Measurements from ENCODE around the gene GRIA4. TPM values are rescaled to one million over a fixed set of nuclear protein-coding genes. Genes with fewer than 3 reads are reported as not detected.

GRIA4 gene
- polyA plus RNA-seq, 2 of the 4 experiments (the other 2 are of a cell fraction), result not detected

DNA sequence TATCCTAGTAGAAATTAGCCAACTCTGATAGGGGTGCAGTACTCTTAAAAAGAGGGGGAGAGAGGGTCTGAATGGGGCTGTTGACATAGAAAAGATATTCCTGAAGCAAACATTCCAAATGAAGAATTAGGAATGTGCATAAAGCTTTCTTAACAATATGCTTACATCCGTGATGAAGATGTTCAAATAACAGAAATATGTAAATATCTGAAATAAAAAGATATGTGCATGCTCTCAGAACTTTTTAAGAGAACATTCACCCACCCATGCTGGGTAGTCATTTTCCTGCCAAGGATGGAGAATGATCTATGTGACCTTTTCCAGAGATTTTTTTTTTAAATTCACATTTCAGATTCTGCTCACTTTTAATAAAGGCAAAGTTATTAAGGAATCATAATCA lies 80.6 kb downstream of the GRIA4 start:
- Histone ChIP-seq H3K4me2 (no peak overlapping the region), H3K4me1 (no peaks in the 10 kb centered on the region), H3K9me3 (no peaks in the 10 kb centered on the region), H3K4me3 (no peak overlapping the region), H3K27ac (no peak overlapping the region)
- DNase-seq (ENCODE audit: low read depth in 1 of 2, low spot score in 1 of 2) (no peak), ATAC-seq (no peak), FAIRE-seq (no peak)
- POLR2A ChIA-PET, result no interaction called here
- CTCF ChIA-PET, result no interaction called here
- no peak for TF ChIP-seq HEYL (CRISPR knock-in tag; IDR thresholded peaks at IDR 0.05)
- no peak for TF ChIP-seq ATOH8 (CRISPR knock-in tag; IDR thresholded peaks at IDR 0.05; ENCODE audit: low read depth)
- no peak for TF ChIP-seq POLR2A (IDR thresholded peaks at IDR 0.05; ENCODE audit: low read length)
- no peak for TF ChIP-seq MAZ (IDR thresholded peaks at IDR 0.05; ENCODE audit: borderline replicate concordance, low read depth, low read length)
- no peak for TF ChIP-seq CBX8 (IDR thresholded peaks at IDR 0.05)
- TF ChIP-seq CHD2 (IDR thresholded peaks at IDR 0.05; ENCODE audit: low read length, partially characterized antibody), result no peak
- no peak for TF ChIP-seq MAFK (IDR thresholded peaks at IDR 0.05; ENCODE audit: partially characterized antibody)
- no peak for TF ChIP-seq HOXB5 (CRISPR knock-in tag; IDR thresholded peaks at IDR 0.05)
- TF ChIP-seq SREBF2 (IDR thresholded peaks at IDR 0.05), result no peak
- TF ChIP-seq FOSL2 (IDR thresholded peaks at IDR 0.05), result no peak
- no peak for TF ChIP-seq FOSL2 (CRISPR knock-in tag; IDR thresholded peaks at IDR 0.05)
- no peak for TF ChIP-seq KDM1A (IDR thresholded peaks at IDR 0.05; ENCODE audit: low read depth)
- no peak for TF ChIP-seq NFE2L2 (conservative IDR thresholded peaks at IDR 0.05; ENCODE audit: low read length)
- no peak for TF ChIP-seq FOSB (CRISPR knock-in tag; IDR thresholded peaks at IDR 0.05)
- WGBS (ENCODE audit: missing lambda C conversion rate), result 3% methylated on average over 1 of the region's 1 CpG

DNA sequence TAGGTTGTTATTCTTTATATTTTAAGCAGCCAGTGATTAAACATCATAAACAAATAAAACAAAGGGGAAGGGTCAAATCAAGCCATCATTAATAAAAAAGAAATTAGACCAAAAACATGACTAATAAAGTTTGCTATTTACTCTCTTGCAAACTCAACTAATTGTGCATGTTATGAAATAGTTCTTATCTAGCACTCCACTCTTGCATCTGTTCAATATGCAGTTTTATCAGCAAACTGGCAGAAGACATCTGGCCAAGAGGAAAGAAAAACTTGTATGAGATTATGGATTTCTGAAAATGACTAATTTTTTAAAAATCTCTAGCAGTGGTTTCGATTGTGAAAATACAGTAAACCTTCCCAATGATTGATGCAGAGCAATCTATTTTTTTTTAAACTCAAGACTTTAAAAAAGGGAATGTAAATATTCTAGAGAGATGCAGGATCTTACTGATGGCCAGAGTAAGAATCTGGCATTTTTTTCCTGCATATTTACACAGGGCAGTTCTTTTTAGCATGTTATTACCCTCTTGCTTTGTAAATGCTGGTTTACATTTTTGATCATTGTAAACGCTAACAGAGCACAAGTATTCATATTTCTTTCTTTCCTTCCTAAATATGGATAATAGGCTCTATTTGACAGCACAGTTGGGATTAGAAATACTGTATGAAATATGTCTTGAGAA lies 83.3 kb downstream of the GRIA4 start:
- FAIRE-seq, result no peak
- TF ChIP-seq POLR2A (IDR thresholded peaks at IDR 0.05; ENCODE audit: low read length), result no peak
- TF ChIP-seq PHF8 (IDR thresholded peaks at IDR 0.05; ENCODE audit: borderline replicate concordance, low read depth), result no peak
- TF ChIP-seq CHD2 (IDR thresholded peaks at IDR 0.05; ENCODE audit: low read length, partially characterized antibody), result no peak
- no peak for DNase-seq (ENCODE audit: low read depth in 1 of 2, low spot score in 1 of 2)
- Histone ChIP-seq H3K4me1 (no peaks in the 10 kb centered on the region), H3K4me2 (no peak overlapping the region), H3K27ac (no peak overlapping the region), H3K4me3 (no peak overlapping the region), H3K9me3 (no peaks in the 10 kb centered on the region)
- ATAC-seq, result no peak
- CTCF ChIA-PET, result no interaction called here
- POLR2A ChIA-PET, result no interaction called here
- WGBS (ENCODE audit: missing lambda C conversion rate), result 30% methylated on average over 2 of the region's 2 CpGs

DNA sequence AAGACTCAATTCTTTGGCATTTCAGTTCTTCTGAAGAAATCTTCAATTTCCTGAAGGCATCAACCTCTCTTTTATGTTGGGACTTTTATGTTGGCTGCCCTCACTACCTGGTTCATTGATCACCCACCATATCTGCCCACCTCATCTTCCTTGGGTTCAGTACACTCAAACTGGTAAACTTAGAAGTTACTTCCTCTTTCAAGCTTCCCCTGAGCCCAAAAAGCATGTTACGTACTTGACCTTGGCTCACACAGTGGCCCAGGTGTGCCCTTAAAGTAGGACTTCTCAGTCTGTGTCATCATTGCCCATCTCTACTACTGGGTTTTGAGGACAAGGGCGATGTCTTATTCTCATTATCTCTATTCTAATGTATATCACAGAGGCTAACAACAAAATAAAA lies 86.1 kb downstream of the GRIA4 start:
- FAIRE-seq (no peak), ATAC-seq (no peak), DNase-seq (ENCODE audit: low read depth in 1 of 2, low spot score in 1 of 2) (no peak)
- no peak overlapping the region for H3K27ac ChIP-seq
- POLR2A ChIA-PET, result no interaction called here
- no peak overlapping the region for H3K4me3 ChIP-seq
- H3K4me2 ChIP-seq, result no peak overlapping the region
- H3K4me1 ChIP-seq, result no peaks in the 10 kb centered on the region
- CTCF ChIA-PET, result no interaction called here
- 41% methylated on average over 2 of the region's 2 CpGs for WGBS (ENCODE audit: missing lambda C conversion rate)
- no peaks in the 10 kb centered on the region for H3K9me3 ChIP-seq
- TF ChIP-seq EHMT2 (IDR thresholded peaks at IDR 0.05; ENCODE audit: low read depth) (no peak), KDM1A (IDR thresholded peaks at IDR 0.05; ENCODE audit: low read depth) (no peak), MAZ (IDR thresholded peaks at IDR 0.05; ENCODE audit: borderline replicate concordance, low read depth, low read length) (no peak), CHD2 (IDR thresholded peaks at IDR 0.05; ENCODE audit: low read length, partially characterized antibody) (no peak), HDAC2 (IDR thresholded peaks at IDR 0.05) (no peak), SMC3 (IDR thresholded peaks at IDR 0.05) (no peak), MAFK (IDR thresholded peaks at IDR 0.05; ENCODE audit: partially characterized antibody) (no peak), EP300 (IDR thresholded peaks at IDR 0.05) (no peak), FOXS1 (CRISPR knock-in tag; IDR thresholded peaks at IDR 0.05) (no peak), ATOH8 (CRISPR knock-in tag; IDR thresholded peaks at IDR 0.05; ENCODE audit: low read depth) (no peak), CBX2 (IDR thresholded peaks at IDR 0.05; ENCODE audit: borderline replicate concordance, low read depth) (no peak), HEYL (CRISPR knock-in tag; IDR thresholded peaks at IDR 0.05) (no peak), RAD21 (conservative IDR thresholded peaks at IDR 0.05 in 1 of 2, IDR thresholded peaks at IDR 0.05 in 1 of 2) (no peak)
- TF ChIP-seq, protein P1, sequence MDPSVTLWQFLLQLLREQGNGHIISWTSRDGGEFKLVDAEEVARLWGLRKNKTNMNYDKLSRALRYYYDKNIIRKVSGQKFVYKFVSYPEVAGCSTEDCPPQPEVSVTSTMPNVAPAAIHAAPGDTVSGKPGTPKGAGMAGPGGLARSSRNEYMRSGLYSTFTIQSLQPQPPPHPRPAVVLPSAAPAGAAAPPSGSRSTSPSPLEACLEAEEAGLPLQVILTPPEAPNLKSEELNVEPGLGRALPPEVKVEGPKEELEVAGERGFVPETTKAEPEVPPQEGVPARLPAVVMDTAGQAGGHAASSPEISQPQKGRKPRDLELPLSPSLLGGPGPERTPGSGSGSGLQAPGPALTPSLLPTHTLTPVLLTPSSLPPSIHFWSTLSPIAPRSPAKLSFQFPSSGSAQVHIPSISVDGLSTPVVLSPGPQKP (IDR thresholded peaks at IDR 0.05; ENCODE audit: low read depth, low read length), result no peak
- TF ChIP-seq, protein P2, sequence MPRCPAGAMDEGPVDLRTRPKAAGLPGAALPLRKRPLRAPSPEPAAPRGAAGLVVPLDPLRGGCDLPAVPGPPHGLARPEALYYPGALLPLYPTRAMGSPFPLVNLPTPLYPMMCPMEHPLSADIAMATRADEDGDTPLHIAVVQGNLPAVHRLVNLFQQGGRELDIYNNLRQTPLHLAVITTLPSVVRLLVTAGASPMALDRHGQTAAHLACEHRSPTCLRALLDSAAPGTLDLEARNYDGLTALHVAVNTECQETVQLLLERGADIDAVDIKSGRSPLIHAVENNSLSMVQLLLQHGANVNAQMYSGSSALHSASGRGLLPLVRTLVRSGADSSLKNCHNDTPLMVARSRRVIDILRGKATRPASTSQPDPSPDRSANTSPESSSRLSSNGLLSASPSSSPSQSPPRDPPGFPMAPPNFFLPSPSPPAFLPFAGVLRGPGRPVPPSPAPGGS (IDR thresholded peaks at IDR 0.05), result no peak

Measured in A549 (cell line).